Stomach (tissue), 9 donors: ENCODE data around the gene BAZ2B. TPM values are rescaled to one million over a fixed set of nuclear protein-coding genes. Genes with fewer than 3 reads are reported as not detected.

Source experiments
- DNase-seq, 2 donors: peaks; one replicate each; pipeline versions ENCODE4 v3.0.0 to v3.0.0-alpha.2; 2013 to 2019
- H3K27ac ChIP-seq, 5 donors: fragments of 200-600 bp in 4 of 5; sonication (generic) in 4 of 5; one replicate each; pipeline ENCODE4 v1.5.1; 2013 to 2019; ENCODE audit warnings: mild to moderate bottlenecking in 1 of 5, moderate library complexity in 1 of 5
- H3K27me3 ChIP-seq, 3 donors: fragments of 200-600 bp; sonication (generic); one replicate each; pipeline ENCODE4 v1.5.1; 2017 to 2019; ENCODE audit warnings: mixed run types in 1 of 3
- H3K36me3 ChIP-seq, 4 donors: fragments of 200-600 bp; sonication (generic); 1 replicate in 3 of 4; 2 replicates in 1 of 4; pipeline ENCODE4 v1.5.1; 2016 to 2019
- H3K4me1 ChIP-seq, 4 donors: fragments of 200-600 bp; sonication (generic); one replicate each; pipeline ENCODE4 v1.5.1; 2016 to 2019
- H3K4me3 ChIP-seq, 4 donors: fragments of 200-600 bp; sonication (generic) in 3 of 4; one replicate each; pipeline ENCODE4 v1.5.1; 2016 to 2019; ENCODE audit warnings: mild to moderate bottlenecking in 1 of 4
- H3K9me3 ChIP-seq, 4 donors: fragments of 200-600 bp; sonication (generic); one replicate each; pipeline ENCODE4 v1.5.1; 2016 to 2019
- EP300 ChIP-seq: sonication (generic); formaldehyde crosslinking; IDR thresholded peaks from one replicate; pipeline ENCODE4 v1.6.1; 2017; ENCODE audit warnings: antibody characterized with exemption
- POLR2A ChIP-seq, 4 donors: fragments of 450-650 bp; IDR thresholded peaks; one replicate each; pipeline ENCODE4 v1.6.1; 2016; ENCODE audit warnings: antibody characterized with exemption in 4 of 4, control low read depth in 2 of 4, mild to moderate bottlenecking in 1 of 4, moderate library complexity in 1 of 4
- POLR2AphosphoS5 ChIP-seq, 3 donors: sonication (generic); formaldehyde crosslinking; IDR thresholded peaks; one replicate each; pipeline ENCODE4 v1.6.1; 2016; ENCODE audit warnings: antibody characterized with exemption in 3 of 3
- WGBS, 5 donors: extraction: QIAGEN DNeasy Blood & Tissue Kit in 3 of 5; methylation state at CpG; one replicate each; pipeline versions ENCODE4 v1.1.5 to v1.1.7; 2013 to 2018; 5-methylcytosine and 5-hydroxymethylcytosine counted together
- intact Hi-C: fragments of 100-400 bp; cut with DNase I; formaldehyde crosslinking; loops from one replicate; pipeline ENCODE4 v1.15.1; 2023; ENCODE audit warnings: low total_unique reads
- polyA plus RNA-seq, 3 donors: library from polyadenylated mRNA; stranded (reverse); fragments of 200-250 nt; gene quantifications; one replicate each; pipeline ENCODE4 v1.2.3, GENCODE V29; 2013
- total RNA-seq, 5 donors: library from RNA; depleted of rRNA; stranded (reverse); fragments of >200 nt; gene quantifications; one replicate each; pipeline versions ENCODE4 v1.1.0 to v1.2.3, GENCODE V29; 2014 to 2016
- TF ChIP-seq, protein P1 (sequence below), 7 experiments: fragments of 450-650 bp in 4 of 7; fragments of 200-600 bp in 3 of 7; sonication (generic) in 3 of 7; IDR thresholded peaks; one replicate each; pipeline ENCODE4 v1.5.1; 2016 to 2019; ENCODE audit warnings: antibody characterized with exemption in 7 of 7, control low read depth in 2 of 7, mild to moderate bottlenecking in 1 of 7
- donor health status: healthy with polysubstance abuse.
- donor health status: Bipolar disorder and iron deficiency.
- donor health status: healthy.

BAZ2B gene
- total and polyA plus RNA-seq, 8 donors, result 7.2 to 245 (median 59.2) TPM

DNA sequence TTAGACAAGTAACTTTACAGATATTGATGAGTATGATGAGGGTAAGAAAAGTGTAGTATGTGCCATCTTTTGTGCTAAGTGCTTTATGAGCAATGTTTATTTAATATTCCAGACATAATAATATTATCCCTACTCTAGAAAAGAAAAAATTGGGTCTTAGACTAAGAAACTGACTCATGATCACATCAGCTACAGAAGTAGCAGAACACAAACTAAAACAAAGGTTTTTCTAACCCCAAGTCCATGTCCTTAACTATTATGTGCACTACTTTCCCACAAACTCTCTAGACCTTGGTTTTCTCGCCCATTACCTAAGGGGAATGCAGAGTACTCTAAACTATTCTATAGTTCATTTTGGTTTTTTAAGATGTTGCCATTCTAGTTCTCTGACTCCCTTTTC is 64.5 kb downstream of the BAZ2B start:
- Histone ChIP-seq H3K9me3 (no peaks in the 10 kb centered on the region), H3K36me3 (peaks cover 0 to 7% (median 3%) of the 10 kb centered on the region in 4 donors), H3K27me3 (no peaks in the 10 kb centered on the region), H3K4me3 (no peak overlapping the region), H3K27ac (no peak overlapping the region), H3K4me1 (peaks cover 0 to 6% (median 0%) of the 10 kb centered on the region in 4 donors)
- 81 to 98% (median 88%) methylated on average over 1 of the region's 1 CpG for WGBS, 5 donors
- no peak for DNase-seq
- intact Hi-C loops, result no loop called here
- TF ChIP-seq, protein P1, sequence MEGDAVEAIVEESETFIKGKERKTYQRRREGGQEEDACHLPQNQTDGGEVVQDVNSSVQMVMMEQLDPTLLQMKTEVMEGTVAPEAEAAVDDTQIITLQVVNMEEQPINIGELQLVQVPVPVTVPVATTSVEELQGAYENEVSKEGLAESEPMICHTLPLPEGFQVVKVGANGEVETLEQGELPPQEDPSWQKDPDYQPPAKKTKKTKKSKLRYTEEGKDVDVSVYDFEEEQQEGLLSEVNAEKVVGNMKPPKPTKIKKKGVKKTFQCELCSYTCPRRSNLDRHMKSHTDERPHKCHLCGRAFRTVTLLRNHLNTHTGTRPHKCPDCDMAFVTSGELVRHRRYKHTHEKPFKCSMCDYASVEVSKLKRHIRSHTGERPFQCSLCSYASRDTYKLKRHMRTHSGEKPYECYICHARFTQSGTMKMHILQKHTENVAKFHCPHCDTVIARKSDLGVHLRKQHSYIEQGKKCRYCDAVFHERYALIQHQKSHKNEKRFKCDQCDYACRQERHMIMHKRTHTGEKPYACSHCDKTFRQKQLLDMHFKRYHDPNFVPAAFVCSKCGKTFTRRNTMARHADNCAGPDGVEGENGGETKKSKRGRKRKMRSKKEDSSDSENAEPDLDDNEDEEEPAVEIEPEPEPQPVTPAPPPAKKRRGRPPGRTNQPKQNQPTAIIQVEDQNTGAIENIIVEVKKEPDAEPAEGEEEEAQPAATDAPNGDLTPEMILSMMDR (IDR thresholded peaks at IDR 0.05), result no peak
- no peak for TF ChIP-seq POLR2A (IDR thresholded peaks at IDR 0.05)
- no peak for TF ChIP-seq POLR2AphosphoS5 (IDR thresholded peaks at IDR 0.05)
- TF ChIP-seq EP300, result no peak

GRCh38 chr2:159550231-159550630 is 66.1 kb downstream of the BAZ2B start:
- Histone ChIP-seq H3K4me1 (peaks cover 0 to 6% (median 0%) of the 10 kb centered on the region in 4 donors), H3K36me3 (peaks cover 0 to 7% (median 3%) of the 10 kb centered on the region in 4 donors), H3K4me3 (no peak overlapping the region), H3K27me3 (no peaks in the 10 kb centered on the region), H3K27ac (no peak overlapping the region), H3K9me3 (no peaks in the 10 kb centered on the region)
- no peak for DNase-seq
- no peak for TF ChIP-seq POLR2AphosphoS5 (IDR thresholded peaks at IDR 0.05)
- no peak for TF ChIP-seq EP300
- no peak for TF ChIP-seq POLR2A (IDR thresholded peaks at IDR 0.05)
- TF ChIP-seq, protein P1 (IDR thresholded peaks at IDR 0.05), result no peak
- WGBS, 5 donors, result 90 to 97% (median 94%) methylated on average over 2 of the region's 2 CpGs
- intact Hi-C loops, result no loop called here

DNA sequence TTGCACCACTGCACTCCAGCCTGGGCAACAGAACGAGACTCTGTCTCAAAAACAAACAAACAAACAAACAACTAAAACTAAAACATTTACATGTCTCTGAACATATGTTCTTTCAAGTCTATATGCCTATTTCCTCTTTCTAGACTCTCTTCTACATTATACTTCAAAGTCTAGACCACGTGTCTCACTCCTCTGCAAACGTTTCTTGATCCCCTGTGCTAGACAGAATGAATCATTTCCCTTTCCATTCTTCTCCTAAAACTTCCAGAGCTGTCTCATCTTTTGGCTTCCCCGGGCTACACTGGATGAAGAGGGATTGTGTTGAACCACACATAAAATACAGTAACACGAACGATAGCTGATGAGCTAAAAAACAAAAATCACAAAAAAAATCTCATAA is 67.1 kb downstream of the BAZ2B start:
- no peak for DNase-seq
- intact Hi-C loops, result no loop called here
- TF ChIP-seq POLR2A (IDR thresholded peaks at IDR 0.05) (no peak), POLR2AphosphoS5 (IDR thresholded peaks at IDR 0.05) (no peak), EP300 (no peak)
- TF ChIP-seq, protein P1 (IDR thresholded peaks at IDR 0.05), result no peak
- H3K36me3 ChIP-seq, result peaks cover 0 to 4% (median 0%) of the 10 kb centered on the region in 4 donors
- H3K27ac ChIP-seq, result no peak overlapping the region
- H3K27me3 ChIP-seq, result no peaks in the 10 kb centered on the region
- peaks cover 0 to 6% (median 0%) of the 10 kb centered on the region in 4 donors for H3K4me1 ChIP-seq
- WGBS, 5 donors, result 82 to 88% (median 83%) methylated on average over 6 of the region's 6 CpGs
- H3K4me3 ChIP-seq, result no peak overlapping the region
- no peaks in the 10 kb centered on the region for H3K9me3 ChIP-seq

GRCh38 chr2:159546716-159547430 is 69.5 kb downstream of the BAZ2B start:
- WGBS, 5 donors, result 79 to 89% (median 87%) methylated on average over 3 of the region's 3 CpGs
- Histone ChIP-seq H3K9me3 (peaks cover 5 to 11% (median 9%) of the 10 kb centered on the region in 4 donors), H3K27me3 (no peaks in the 10 kb centered on the region), H3K4me3 (no peak overlapping the region), H3K27ac (no peak overlapping the region), H3K36me3 (peaks cover 0 to 10% (median 8%) of the 10 kb centered on the region in 4 donors), H3K4me1 (peaks cover 0 to under 1% (median 0%) of the 10 kb centered on the region in 4 donors)
- no peak for TF ChIP-seq EP300
- no peak for TF ChIP-seq POLR2A (IDR thresholded peaks at IDR 0.05)
- TF ChIP-seq, protein P1 (IDR thresholded peaks at IDR 0.05), result no peak
- no peak for TF ChIP-seq POLR2AphosphoS5 (IDR thresholded peaks at IDR 0.05)
- intact Hi-C loops, result no loop called here
- DNase-seq, result no peak
